ENCODE results near the gene TBX2. TPM values are rescaled to one million over a fixed set of nuclear protein-coding genes. Genes with fewer than 3 reads are reported as not detected.
A peak's percentile ranks its signal among the peaks of the same experiment; 100 is the strongest.

Gene TBX2
- total and polyA plus RNA-seq, 2 experiments from 2014 or later, result 19.6 to 27.5 TPM

DNA sequence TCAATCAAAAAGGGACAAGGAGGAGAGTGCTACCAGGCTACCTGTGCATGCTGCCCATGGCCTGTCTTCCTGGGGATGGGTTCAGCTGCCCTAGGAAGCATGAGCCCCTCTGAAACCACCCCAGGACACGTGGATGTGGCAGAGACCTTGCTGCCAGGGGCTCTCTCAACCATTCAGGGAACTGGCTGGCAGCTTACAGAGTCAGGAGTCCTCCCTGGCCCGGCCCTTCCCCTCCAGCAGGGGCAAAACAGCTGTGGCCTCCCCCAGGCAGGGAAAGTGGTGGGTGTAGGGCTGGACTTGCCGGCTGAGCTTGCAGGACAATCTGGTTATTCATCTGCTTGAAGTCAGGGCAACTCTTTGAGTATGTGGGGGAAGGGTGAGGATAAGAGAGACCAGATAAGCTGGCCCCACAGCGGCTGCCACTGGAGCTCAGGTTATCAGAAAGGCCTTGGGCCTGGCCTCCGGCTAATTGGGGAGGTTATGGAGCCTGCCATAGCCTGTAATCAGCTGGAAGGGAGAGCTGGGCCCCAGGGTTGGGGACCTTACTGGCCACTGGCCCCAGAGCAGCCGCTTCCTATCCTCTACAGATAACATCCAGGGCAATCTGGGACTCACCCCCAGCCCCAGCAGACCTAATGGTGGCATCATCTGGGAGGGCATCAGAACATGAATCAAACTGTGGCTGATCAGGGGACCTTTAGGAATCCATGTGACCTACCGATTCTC, 5.6 kb upstream of the TBX2 start:
- H4K20me1 ChIP-seq (ENCODE audit: insufficient read depth, poor library complexity, severe bottlenecking), result no peaks in the 10 kb centered on the region
- peak overlapping the region; percentile 99 for H3K27ac ChIP-seq
- no peaks in the 10 kb centered on the region for H3K9me2 ChIP-seq (replicated peaks; ENCODE audit: insufficient read depth)
- H3K4me2 ChIP-seq, result peak overlapping the region; percentile 99
- H3K4me1 ChIP-seq (ENCODE audit: insufficient read depth), result peaks cover 20% of the 10 kb centered on the region
- peaks cover 41% of the 10 kb centered on the region for H3K27me3 ChIP-seq
- no peak overlapping the region for H3K4me3 ChIP-seq
- peaks cover 70% of the 10 kb centered on the region for H3K79me2 ChIP-seq
- TF ChIP-seq EZH2phosphoT487 (IDR thresholded peaks at IDR 0.05; ENCODE audit: low read depth, severe bottlenecking, unreplicated experiment) (no peak), EZH2 (IDR thresholded peaks at IDR 0.05; ENCODE audit: borderline replicate concordance) (no peak)
- H2AFZ ChIP-seq, result no peak overlapping the region
- DNase-seq (ENCODE audit: low spot score), result peak; percentile 40
- H3K9me3 ChIP-seq (ENCODE audit: low read depth), result no peaks in the 10 kb centered on the region
- no peaks in the 10 kb centered on the region for H3K36me3 ChIP-seq (replicated peaks; ENCODE audit: insufficient read depth, low read depth)
- 40% methylated on average over 7 of the region's 7 CpGs for WGBS (ENCODE audit: low lambda C conversion rate, missing lambda C conversion rate)

DNA sequence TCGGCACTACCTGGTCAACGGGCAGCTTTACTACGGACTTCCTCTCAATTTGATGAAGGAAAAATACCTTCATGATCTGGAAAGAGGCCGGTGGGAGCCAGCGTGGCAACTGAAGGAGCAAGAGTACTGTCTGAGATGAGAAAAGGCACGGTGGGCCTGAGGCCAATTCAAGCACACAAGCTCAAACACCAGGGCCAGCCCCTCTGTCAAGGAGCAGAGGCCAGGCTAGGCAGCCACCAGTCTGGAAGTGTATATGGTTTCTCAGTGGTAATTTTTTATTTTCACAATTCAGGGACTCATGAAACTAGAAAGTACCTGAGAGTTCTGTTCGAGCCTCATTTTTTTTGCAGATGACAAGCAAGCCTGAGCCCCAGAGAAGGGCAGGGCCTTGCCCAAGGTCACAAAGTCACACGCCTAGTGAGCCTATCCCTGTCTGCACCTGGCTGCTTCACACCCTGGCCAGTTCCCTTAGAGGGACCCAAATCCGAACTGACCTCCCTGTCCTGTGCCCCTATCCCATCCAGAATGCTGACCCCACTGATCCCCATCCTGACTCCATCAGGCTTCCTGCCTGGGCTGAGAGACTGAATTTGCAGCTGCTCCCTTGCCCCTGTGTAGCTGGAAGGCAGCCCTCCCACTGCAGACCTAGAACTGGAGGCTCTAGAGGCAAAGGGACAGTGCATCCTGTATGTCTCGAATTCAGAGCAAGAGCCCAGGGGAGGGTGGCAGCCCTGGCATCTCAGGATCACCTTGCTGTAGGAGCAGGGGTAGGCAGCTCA, 4.8 kb upstream of the TBX2 start:
- H3K36me3 ChIP-seq (replicated peaks; ENCODE audit: insufficient read depth, low read depth), result no peaks in the 10 kb centered on the region
- peak overlapping the region; percentile 99 for H3K4me2 ChIP-seq
- no peak overlapping the region for H2AFZ ChIP-seq
- TF ChIP-seq, protein P1, sequence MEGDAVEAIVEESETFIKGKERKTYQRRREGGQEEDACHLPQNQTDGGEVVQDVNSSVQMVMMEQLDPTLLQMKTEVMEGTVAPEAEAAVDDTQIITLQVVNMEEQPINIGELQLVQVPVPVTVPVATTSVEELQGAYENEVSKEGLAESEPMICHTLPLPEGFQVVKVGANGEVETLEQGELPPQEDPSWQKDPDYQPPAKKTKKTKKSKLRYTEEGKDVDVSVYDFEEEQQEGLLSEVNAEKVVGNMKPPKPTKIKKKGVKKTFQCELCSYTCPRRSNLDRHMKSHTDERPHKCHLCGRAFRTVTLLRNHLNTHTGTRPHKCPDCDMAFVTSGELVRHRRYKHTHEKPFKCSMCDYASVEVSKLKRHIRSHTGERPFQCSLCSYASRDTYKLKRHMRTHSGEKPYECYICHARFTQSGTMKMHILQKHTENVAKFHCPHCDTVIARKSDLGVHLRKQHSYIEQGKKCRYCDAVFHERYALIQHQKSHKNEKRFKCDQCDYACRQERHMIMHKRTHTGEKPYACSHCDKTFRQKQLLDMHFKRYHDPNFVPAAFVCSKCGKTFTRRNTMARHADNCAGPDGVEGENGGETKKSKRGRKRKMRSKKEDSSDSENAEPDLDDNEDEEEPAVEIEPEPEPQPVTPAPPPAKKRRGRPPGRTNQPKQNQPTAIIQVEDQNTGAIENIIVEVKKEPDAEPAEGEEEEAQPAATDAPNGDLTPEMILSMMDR (IDR thresholded peaks at IDR 0.05; ENCODE audit: poor library complexity), result no peak
- TF ChIP-seq EZH2 (IDR thresholded peaks at IDR 0.05; ENCODE audit: borderline replicate concordance) (no peak), EZH2phosphoT487 (IDR thresholded peaks at IDR 0.05; ENCODE audit: low read depth, severe bottlenecking, unreplicated experiment) (no peak)
- H3K27me3 ChIP-seq, result peaks cover 43% of the 10 kb centered on the region
- H3K27ac ChIP-seq, result peak overlapping the region; percentile 99
- H3K9me3 ChIP-seq (ENCODE audit: low read depth), result no peaks in the 10 kb centered on the region
- no peaks in the 10 kb centered on the region for H3K9me2 ChIP-seq (replicated peaks; ENCODE audit: insufficient read depth)
- H3K79me2 ChIP-seq, result peaks cover 66% of the 10 kb centered on the region
- H4K20me1 ChIP-seq (ENCODE audit: insufficient read depth, poor library complexity, severe bottlenecking), result no peaks in the 10 kb centered on the region
- H3K4me1 ChIP-seq (ENCODE audit: insufficient read depth), result peaks cover 16% of the 10 kb centered on the region
- WGBS (ENCODE audit: low lambda C conversion rate, missing lambda C conversion rate), result 57% methylated on average over 10 of the region's 10 CpGs
- H3K4me3 ChIP-seq, result no peak overlapping the region
- DNase-seq (ENCODE audit: low spot score), result no peak

DNA sequence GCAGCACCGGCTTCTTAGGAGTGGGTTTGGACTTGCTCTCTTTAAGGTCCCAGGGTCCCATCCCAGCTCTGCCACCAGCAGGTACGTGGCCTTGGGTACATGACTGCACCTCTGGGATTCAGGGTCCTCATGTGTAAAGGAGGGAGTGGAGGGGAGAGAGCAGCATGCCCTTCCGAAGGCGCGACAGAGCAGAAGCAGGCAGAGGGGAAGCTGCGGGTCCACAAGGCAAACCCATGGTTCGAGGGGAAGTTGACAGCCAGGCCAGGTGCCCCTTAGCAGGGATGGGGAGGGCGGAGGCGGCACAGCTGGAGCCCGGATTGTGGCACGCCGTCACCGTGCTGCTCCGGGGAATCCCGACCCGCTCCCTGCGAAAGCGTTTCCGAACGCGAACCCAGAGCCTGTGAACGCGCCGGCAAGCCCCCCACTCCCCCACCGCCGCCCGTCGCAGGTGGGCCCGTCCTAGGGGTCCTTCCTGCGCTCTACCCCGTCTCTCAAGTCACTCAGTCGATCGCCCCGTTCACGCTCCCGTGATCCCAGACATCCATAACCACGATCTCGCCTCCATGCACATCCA, 4.1 kb upstream of the TBX2 start:
- H3K79me2 ChIP-seq, result peaks cover 65% of the 10 kb centered on the region
- WGBS (ENCODE audit: low lambda C conversion rate, missing lambda C conversion rate), result 31% methylated on average over 31 of the region's 38 CpGs
- peaks cover 16% of the 10 kb centered on the region for H3K4me1 ChIP-seq (ENCODE audit: insufficient read depth)
- H3K27ac ChIP-seq, result peak overlapping the region; percentile 99
- TF ChIP-seq, protein P1 (IDR thresholded peaks at IDR 0.05; ENCODE audit: poor library complexity), result no peak
- no peak for TF ChIP-seq EZH2phosphoT487 (IDR thresholded peaks at IDR 0.05; ENCODE audit: low read depth, severe bottlenecking, unreplicated experiment)
- no peak for TF ChIP-seq EZH2 (IDR thresholded peaks at IDR 0.05; ENCODE audit: borderline replicate concordance)
- H3K4me3 ChIP-seq, result peak overlapping the region; percentile 75
- H2AFZ ChIP-seq, result no peak overlapping the region
- H3K9me3 ChIP-seq (ENCODE audit: low read depth), result no peaks in the 10 kb centered on the region
- H3K4me2 ChIP-seq, result peak overlapping the region; percentile 99
- H3K27me3 ChIP-seq, result peaks cover 43% of the 10 kb centered on the region
- H3K36me3 ChIP-seq (replicated peaks; ENCODE audit: insufficient read depth, low read depth), result no peaks in the 10 kb centered on the region
- peaks cover under 1% of the 10 kb centered on the region for H4K20me1 ChIP-seq (ENCODE audit: insufficient read depth, poor library complexity, severe bottlenecking)
- DNase-seq (ENCODE audit: low spot score), result no peak
- H3K9me2 ChIP-seq (replicated peaks; ENCODE audit: insufficient read depth), result no peaks in the 10 kb centered on the region
